HG02943 (cell line): ENCODE results near the gene EFCAB7.
A peak's percentile ranks its signal among the peaks of the same experiment; 100 is the strongest.
"Not testable (repeated sequence)": the region's sequence is repeated elsewhere in the genome, so short reads cannot be mapped to it uniquely, and the experiment has no call there.

Experiments
- ATAC-seq: cut with Tn5 transposase; IDR thresholded peaks from one replicate; pipeline ENCODE4 v1.9.1; 2021; ENCODE audit warnings: mild to moderate bottlenecking, low read depth, moderate library complexity; ENCODE audit not compliant: unreplicated experiment

The EFCAB7 gene

DNA sequence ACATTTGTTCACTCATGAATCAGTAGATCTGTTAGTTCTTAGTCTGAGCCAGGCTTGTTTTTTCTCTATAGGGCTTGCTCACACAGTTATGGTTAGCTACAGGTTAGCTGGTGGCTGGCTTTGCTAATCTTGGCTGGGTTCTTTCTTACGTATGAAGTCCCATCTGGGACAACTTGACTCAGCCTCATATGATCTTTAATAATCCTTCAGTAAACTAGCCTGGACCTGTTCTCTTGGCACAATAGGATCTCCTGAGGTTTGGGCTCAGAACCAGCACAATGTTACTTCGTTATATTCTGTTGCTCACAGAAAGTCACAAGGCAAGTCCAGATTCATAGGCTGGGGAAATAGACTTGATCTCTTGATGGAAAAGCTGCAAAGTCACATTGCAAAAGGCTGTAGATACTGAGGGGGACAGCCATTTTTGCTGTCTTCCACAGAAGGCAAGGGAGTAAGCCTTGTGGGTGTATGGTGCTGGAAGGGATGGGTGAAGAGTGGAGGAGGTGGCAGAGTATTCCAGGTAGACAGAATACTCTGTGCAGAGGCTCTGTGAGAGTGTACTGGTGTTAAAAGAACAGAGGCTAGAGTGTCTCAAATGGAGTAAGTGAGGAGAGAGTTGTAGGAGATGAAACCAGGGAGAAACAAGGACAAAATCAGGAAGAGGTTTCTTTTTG lies 24.4 kb downstream of the EFCAB7 start:
- ATAC-seq: no peak

DNA sequence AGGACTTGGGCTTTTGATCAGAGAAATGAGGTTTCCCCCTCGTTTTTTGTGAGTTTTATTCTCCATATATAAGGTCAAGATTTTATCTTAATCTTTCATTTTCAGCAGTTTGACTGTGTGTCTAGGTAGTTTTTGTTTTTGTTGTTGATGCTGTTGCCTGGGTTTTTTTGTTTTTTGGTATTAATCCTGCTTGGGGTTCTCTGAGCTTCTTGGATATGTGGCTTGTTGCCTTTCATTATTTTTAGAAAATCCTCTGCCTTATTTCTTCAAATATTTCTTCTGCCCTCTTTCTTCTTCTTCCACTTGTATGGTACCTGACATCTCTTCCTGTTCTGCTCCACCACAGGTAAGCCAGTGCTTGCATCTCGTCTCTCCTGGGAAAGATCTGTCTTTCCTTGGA lies 25.0 kb downstream of the EFCAB7 start:
- no peak for ATAC-seq

GRCh38 chr1:63548877-63549276 lies 25.6 kb downstream of the EFCAB7 start:
- ATAC-seq: no peak

DNA sequence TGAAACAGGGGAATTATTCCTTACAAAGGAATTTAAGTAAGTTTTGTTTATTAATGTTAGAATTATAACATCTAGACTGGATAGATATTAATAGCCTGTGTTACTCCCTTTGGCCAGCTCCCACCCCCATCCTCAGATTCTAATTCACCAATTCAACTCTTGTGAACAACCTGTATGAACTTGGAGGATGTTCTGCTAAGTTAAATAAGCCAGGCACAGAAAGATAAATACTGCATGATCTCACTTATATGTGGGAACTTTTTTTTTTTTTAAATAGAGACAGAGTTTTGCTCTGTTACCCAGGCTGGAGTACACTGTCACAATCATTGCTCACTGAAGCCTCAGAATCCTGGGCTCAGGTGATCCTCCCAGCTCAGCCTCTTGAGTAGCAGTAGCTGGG lies 32.2 kb downstream of the EFCAB7 start:
- ATAC-seq: no peak

GRCh38 chr1:63557365-63557987 lies 34.2 kb downstream of the EFCAB7 start:
- no peak for ATAC-seq

DNA sequence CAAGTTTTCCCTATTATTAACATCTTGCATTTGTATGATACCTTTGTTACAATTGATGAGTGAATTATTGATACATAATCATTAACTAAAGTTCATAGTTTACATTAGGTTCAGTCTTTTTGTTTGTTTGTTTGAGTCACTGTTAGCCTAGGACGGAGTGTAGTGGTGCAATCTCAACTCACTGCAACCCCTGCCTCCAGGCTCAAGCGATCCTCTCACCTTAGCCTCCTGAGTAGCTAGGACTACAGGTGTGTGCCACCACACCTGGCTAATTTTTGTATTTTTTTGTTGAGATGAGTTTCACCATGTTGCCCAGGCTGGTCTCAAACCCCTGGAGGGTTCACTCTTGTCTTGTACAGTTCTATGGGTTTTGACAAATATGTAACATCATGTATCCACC lies 36.0 kb downstream of the EFCAB7 start:
- ATAC-seq: no peak

DNA sequence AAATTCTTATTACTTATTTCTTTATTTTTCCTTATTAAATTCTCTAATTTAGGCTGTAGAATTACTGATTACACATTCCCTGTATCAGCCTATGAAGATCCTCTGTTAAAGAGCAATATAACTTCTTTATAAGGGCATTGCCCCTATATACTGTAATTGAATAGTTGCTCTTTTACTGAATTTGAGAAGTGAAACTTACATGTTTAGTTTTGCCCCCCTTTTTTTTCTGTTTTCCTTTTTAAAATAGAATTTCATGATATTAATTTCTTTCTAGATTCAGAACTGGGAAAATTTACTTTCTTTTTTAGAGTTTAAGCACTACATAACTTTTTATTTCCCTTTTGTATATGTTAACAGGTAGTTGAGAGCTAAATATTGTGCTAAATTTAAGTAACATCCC lies 40.4 kb downstream of the EFCAB7 start:
- no peak for ATAC-seq

GRCh38 chr1:63569068-63569467 lies 45.7 kb downstream of the EFCAB7 start:
- no peak for ATAC-seq

DNA sequence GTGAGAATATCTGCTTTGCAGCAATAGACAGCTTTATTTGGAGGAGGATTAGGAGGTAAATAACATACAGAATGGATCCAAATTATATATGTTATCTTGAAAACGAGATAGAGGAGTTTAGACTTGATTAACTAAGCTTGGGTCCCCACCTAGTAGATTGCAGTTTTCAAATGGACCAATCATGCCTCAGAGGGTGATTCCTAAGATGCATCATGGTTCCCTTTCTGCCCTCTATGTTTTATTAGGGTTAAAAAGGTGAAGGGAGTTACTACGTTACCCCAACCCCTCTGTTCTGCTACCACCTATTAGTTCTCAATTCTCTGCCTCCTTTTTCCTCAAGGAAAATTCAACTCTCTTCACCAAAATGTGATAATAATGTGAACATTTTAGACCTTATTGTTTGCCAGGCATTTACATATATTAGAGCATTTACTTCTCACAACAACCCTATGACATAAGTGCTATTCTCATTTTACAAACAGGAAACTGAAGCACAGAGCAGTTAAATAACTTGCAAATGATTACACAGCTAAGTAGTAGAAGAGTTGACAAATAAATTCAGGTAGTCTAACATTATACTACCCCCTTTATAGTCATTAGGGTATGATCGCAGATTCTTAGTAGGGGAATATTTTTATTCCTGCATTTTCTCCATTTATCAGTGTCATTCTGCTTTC lies 46.5 kb downstream of the EFCAB7 start:
- no peak for ATAC-seq

DNA sequence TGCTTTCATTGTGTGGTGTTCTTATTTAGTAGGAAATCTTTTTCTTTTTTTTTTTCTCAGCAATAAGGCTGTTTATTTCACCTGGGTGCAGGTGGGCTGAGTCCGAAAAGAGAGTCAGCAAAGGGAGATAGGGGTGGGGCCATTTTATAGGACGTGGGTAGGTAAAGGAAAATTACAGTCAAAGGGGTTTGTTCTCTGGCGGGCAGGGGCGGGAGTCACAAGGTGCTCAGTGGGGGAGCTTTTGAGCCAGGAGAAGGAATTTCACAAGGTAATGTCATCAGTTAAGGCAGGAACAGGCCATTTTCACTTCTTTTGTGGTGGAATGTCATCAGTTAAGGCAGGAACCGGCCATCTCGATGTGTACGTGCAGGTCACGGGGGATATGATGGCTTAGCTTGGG lies 49.4 kb downstream of the EFCAB7 start:
- ATAC-seq: not testable (repeated sequence)

GRCh38 chr1:63574203-63574796 lies 51.0 kb downstream of the EFCAB7 start:
- ATAC-seq: not testable (repeated sequence)

GRCh38 chr1:63575340-63575826 lies 52.1 kb downstream of the EFCAB7 start:
- ATAC-seq: no peak

DNA sequence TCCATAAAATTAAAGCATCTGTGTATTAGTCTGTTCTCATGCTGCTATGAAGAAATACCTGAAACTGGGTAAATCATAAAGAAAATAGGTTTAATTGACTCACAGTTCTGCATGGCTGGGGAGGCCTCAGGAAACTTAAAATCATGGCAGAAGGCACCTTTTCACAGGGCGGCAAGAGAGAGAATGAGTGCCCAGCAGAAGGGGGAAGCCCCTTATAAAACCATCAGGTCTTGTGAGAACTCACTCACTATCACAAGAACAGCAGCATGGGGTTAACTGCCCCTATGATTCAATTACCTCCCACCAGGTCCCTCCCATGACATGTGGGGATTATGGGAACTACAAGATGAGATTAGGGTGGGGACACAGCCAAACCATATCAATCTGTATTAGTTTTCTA lies 63.0 kb downstream of the EFCAB7 start:
- not testable (repeated sequence) for ATAC-seq

DNA sequence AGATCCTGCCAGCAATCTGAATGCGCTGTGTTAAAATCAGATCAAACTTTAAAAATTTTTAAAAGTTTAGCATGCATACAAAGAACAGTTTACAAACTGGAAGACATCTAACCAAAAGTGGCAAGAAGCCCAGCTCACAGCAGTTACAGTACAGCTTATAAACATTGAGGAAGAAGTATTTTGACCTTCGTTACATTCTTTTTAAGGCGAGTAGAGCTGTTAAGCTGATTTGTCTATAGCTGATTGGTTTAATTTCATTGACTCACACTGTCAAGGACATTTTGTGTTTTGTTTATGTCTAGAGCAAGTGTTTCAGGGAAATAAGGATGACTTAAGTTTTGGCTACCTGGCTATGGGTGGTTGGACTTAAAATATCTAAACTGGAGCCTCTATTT lies 66.8 kb downstream of the EFCAB7 start:
- no peak for ATAC-seq

GRCh38 chr1:63592536-63593302 lies 69.4 kb downstream of the EFCAB7 start:
- no peak for ATAC-seq

- ATAC-seq: peak; percentile 64
Measured at GRCh38 chr1:63593303-63593885, 70.1 kb downstream of the EFCAB7 start, which contains the start of gene PGM1. TSS of gene PGM1 (plus strand) at chr1:63593411. CDS start at chr1:63593489, 78 bp downstream.

- ATAC-seq: peak; percentile 56
Measured at GRCh38 chr1:63593886-63594605, 70.7 kb downstream of the EFCAB7 start.

- ATAC-seq: no peak
Measured at GRCh38 chr1:63595435-63595834, 72.1 kb downstream of the EFCAB7 start.

DNA sequence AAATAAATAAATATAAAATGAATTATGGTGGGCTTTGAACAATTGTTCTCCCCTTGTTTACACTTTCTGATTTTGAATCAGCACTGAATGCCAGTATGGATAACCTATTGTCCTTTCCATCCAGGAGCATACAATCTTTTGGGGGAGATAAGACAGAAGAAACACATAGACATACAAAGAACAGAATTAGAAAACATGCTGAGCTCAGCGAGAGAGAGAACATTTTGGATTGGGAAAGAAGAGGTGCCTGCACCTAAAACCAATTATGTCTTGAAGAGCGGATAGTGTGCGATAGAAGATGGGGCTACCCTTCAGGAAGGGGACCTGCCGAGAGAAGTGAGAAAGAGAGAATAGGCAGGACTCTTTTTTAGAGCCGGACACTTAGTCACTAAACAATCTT lies 76.5 kb downstream of the EFCAB7 start:
- ATAC-seq: no peak
